Measurements from ENCODE around the gene SLC46A2.

SLC46A2 gene

DNA sequence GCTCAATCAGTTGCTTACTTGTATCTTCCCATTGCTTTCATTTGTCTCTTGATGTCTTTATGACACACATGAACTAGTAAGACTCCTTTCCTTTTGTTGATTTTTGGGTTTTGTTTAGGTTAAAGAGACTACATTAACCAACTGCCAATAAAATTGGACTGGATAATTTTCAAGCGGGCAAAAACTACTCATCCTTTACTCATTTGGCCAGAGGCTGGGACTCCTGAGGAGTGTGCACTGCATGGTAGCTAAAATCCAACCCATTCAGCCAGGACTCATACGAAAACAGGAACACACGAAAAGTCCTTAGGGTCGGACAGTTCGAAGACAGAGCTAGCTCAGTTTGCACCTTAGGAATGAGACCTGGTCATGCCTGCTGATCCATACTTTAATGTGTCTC lies 6.0 kb downstream of the SLC46A2 start:
- no peak for DNase-seq

DNA sequence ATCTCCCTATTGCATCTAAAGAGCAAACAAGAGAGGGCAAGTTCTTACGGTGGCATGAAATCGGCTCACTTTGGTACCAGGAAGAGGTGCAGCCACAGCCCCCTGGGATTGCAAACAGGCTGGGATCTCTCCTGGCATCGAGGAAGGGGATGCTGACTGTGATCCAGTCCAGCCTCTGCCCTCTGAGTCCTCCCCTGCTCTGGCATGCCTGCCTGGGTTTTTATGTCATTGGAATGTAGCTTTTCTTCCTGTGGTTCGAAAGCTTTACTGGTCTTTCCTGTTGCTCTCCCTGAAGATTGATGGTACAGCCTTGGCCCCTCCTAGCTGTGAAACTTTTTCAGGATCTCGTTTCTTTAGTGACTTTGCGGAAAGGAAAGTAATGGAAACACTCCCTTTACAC lies 6.6 kb downstream of the SLC46A2 start:
- no peak for DNase-seq

DNA sequence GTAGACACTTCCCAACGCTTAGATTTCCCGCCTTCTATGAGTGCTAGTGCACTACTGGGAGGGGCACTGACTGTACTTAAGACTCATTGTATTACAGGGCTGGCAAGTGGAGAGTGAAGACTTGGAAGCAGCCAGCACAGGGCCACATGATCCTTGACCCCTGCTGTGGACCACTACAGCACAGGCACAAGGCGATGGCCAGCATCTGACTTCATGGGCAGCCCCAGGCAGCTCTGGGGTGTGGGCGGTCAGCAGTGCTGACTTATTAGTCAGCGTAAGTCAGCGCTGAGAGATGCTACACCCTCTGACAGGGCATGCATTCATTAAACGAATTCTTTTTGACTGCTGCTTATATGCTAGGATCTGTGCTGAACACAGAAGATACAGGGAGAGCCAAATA lies 9.3 kb downstream of the SLC46A2 start:
- DNase-seq = no peak

DNA sequence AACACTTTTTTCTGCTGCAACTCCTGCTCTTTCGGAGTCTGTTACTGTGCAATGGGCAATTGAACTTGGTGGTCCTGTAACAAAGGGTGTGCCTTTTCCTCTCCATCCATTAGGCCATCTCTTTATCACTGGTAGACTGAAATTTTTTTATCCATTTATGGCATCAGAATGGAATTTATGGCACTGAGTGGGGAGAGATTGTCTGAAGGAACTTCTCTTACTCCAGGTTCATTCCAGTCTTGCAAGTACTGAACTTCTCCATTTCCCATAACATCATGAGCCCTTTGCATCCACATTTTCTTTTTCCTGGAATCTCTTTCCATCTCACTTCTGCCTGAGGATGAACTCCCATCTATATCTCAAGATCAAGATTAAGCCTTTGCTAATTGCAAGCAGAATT lies 10.0 kb downstream of the SLC46A2 start:
- no peak for DNase-seq

DNA sequence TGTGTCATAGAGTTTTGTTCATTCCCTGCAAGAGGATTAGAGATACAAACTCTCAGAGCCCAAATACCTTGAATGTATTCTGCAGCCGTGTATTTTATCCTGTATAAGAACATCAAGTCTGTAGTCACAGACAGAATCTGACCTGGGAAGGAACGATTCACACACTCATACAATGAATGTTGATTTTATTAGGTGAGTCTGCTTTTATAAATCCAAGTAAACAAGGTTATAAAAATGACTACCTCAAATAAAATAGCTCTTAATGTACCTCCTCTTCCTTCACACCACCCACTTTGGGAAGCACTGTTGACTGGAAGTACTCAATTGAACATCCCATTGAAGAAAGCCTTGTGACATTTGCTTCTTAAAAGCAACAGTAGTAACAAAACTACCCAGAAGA lies 11.9 kb downstream of the SLC46A2 start:
- DNase-seq = no peak

DNA sequence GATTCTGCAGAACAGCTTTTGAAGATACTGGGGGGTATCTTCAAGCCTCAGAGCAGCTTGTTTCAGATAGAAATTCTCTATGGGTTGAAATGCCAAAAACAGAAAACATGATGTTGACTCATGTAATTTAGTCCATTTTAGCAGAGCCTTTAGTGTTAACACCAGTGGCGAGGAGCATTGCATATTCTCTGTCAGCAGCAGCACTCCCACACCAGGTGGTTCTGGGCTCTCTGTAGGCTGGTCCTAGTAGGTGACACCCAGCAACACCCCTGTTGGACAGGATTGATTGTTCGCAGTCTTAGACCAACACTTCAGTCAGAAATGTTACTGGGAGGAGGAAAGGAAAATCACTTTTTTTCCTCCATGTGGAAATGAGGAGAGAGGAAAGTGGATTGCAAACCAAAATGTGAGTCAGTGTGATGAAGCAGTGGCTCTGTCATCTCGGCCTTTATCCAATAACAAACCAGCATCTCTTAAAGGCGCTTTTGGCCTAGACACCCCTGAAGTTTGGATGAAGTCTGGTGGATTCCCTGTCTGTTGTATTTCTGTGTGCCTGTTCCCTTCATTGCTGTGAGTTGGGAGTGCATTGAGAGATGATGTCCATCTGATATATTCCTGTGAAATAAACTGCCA lies 16.8 kb downstream of the SLC46A2 start:
- DNase-seq = no peak

DNA sequence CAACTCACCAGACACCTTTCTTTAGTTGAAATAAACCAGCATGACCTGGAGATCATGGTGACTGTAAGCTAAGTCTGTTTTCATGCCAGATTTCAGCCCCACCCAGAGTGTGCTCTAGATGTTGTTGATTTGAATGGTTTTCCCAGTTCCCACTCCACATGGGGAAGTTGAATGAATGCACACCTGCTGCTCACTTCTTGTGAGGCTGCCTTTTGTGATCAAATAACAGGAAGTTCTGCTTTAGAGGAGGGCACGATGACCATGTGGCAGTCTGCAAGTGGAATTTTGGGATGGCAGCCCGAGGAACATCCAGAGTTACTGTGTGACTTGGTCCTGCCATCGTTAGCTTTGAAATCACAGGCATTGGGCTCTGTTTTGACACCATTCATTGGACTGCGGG lies 18.7 kb downstream of the SLC46A2 start:
- DNase-seq = no peak

DNA sequence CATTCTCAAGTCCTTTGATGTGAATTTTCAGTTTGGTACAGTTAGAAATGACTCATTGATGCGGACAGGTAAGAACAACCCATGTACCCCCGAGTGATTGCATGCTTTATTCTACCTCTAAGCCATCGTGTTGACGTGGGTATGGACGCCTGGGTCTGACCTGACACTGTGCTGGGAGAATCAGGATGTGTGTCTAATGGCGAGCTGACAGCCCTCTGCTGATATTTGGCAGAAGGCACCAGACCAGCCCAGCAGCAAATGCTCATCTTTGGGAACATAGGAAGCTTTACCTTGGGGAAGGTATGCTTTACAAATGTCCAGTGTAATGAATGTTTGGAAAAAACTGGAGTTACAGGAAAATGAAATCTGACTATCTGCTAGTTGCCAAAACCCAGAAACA lies 20.1 kb downstream of the SLC46A2 start:
- DNase-seq = no peak

DNA sequence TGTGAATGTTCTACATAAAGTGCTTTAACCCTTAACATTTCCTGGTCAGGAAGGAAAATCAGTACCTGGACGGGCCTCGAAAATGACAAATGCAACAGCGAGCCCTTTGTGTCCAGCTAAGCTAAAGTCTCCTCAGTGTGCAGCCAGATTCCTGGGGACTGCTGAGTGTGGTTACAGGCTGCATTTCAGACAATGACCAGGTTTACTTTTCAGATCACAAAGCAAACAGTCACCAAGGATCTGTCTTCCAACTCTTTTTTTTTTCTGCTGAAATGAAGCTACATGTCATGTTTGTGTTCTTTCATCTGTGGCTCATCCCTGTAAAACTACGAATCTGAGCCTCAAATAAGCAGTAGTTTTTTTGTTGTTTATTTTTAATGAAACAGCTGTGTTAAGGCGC lies 20.8 kb downstream of the SLC46A2 start:
- no peak for DNase-seq

DNA sequence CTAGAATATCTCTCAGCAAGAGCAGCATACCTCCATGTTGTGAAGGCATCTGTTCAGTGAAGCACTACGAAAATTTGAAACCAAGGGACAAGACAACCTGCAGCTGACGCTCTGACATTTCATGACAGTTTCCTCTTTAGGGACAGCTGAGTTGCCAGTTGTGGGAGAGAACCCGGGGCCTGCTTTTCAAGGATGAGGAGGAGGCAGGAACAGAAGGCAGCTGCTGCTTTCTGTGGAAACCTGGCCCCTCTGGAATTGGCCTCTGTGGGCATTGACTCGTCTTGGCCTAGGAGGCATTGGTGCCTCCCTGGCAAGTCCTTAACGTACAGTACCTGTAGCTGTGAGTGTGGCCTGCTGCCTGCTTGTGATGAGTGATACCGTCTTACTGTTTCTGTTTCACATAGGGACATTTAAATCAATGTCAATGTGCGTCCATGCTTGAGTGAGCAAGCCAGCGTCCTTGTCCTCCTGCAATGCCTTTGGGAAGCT lies 21.6 kb downstream of the SLC46A2 start:
- no peak for DNase-seq

DNA sequence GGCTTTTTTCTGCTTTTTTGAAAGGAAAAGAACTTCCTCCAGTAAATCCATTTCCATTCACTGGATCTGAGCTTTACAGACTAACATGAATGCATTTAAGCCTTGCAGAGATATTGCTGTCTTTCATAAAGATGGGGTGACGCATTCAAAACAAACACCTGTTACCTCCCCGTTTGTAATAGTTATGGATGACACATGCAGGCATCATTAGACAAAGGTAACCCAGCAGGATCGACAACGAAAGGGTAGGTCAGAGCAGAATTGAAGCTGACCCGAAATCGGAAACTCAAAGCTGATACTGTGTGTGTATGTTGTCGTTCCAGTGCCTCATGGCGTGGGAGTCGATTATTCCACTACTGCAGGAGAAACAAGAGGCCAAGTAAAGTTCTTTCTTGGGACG lies 22.2 kb downstream of the SLC46A2 start:
- DNase-seq = no peak

DNA sequence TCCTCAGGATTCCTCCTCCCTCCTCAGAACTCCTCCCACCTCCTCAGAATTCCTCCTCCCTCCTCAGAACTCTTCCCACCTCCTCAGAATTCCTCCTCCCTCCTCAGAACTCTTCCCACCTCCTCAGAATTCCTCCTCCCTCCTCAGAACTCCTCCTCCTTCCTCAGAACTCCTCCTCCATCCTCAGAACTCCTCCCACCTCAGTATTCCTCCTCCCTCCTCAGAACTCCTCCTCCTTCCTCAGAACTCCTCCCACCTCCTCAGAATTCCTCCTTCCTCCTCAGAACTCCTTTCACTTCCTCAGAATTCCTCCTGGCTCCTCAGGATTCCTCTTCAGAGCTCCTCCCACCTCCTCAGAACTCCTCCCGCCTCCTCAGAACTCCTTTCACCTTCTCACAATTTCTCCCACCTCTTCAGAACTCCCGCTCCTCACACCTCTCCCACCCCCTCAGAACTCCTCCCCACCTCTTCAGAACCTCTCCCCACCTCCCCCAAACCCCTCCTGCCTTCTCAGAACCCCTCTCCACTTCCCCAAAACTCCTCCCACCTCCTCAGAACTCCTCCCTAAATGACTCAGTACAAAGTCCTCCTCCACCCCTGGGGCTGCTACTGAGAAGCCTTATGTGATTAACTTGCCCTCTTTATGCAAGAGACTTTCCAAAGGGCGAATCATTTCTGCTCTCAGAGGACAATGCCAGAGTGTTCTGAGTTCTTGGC lies 23.2 kb downstream of the SLC46A2 start:
- DNase-seq = no peak

DNA sequence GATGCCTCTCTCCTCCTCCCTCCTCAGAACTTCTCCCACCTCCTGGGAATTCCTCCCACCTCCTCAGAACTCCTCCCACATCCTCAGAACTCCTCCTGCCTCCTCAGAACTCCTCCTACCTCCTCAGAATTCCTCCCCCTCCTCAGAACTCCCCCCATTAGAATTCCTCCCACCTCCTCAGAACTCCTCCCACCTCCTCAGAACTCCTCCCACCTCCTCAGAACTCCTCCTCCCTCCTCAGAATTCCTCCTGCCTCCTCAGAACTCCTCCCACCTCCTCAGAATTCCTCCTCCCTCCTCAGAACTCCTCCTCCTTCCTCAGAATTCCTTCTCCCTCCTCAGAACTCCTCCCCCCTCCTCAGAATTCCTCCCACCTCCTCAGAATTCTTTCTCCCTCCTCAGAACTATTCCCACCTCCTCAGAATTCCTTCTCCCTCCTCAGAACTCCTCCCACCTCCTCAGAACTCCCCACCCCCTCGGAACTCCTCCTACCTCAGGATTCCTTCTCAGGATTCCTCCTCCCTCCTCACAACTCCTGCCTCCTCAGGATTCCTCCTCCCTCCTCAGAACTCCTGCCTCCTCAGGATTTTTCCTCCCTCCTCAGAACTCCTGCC lies 23.9 kb downstream of the SLC46A2 start:
- no peak for DNase-seq

DNA sequence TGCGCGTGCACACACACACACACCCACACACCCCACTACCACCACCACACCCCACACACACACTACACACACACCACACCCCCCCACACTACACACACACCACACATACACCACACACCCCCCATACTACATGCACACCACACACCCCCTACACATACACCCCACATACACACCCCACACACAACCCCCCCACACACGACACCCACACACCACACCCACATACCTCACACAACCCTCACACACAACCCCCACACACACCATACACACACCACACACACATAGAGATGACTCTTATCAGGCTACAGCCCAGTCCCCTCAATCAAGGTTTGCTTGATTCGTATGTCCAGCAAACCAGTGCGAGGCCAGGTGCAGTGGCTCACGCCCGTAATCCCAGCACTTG lies 25.7 kb downstream of the SLC46A2 start:
- DNase-seq = no peak

DNA sequence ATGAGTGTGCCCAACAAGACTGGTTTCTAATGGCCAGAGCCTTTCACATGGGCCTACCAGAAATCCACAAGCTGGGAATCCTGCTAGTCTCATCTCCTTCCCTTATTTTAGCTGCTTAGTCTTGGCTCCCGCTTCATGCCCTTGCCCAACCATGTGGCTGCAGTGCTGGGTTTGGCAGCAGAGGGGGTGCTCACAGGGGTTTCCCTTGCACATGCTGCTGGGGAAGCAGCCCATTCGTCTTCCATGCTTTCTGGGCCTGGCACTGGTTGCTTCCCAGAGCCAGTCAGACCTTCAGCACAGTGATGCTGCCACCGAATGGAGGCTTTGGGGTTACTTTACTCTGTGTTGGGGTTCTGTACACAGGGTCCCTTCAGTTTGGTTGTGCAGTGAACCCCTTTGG lies 26.3 kb downstream of the SLC46A2 start:
- no peak for DNase-seq

DNA sequence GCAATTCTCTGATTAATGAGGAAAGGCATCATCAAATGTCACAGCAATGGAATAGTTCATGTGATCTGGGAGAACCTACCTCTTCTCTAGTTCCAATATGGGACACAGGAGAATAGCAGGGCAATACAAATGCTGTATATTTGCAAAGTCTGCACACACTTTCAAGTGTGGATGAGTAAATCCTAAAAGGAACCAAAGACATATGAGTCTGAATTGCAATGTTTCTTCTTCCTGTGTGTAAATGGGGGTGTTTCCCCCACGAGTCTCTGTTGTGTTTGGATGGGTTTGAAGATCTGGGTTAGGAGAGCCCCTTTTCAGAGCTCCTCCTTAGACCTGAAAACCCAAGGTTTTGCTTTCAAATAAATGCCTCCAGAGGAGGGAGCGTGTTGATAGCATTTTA lies 26.9 kb downstream of the SLC46A2 start:
- no peak for DNase-seq

DNA sequence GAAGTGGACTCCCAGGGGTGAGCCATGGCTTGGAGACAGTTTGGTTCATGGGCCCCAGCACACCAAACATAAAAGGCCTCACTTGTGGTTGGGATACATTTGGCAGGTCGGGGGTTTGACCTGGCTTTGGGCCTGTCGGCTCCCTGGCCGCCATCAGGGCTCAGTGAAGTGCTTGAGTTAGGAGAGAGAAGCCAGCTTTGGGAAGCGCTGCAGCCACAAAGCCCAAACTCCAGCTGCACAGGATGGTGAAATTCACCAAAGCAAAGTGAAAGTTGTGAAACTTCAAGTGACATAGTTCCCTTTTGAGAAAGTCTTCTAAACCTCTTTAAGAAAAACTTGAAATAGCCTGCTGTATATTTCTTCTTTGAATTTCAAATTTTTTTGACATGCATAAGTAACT lies 27.5 kb downstream of the SLC46A2 start:
- DNase-seq = no peak

DNA sequence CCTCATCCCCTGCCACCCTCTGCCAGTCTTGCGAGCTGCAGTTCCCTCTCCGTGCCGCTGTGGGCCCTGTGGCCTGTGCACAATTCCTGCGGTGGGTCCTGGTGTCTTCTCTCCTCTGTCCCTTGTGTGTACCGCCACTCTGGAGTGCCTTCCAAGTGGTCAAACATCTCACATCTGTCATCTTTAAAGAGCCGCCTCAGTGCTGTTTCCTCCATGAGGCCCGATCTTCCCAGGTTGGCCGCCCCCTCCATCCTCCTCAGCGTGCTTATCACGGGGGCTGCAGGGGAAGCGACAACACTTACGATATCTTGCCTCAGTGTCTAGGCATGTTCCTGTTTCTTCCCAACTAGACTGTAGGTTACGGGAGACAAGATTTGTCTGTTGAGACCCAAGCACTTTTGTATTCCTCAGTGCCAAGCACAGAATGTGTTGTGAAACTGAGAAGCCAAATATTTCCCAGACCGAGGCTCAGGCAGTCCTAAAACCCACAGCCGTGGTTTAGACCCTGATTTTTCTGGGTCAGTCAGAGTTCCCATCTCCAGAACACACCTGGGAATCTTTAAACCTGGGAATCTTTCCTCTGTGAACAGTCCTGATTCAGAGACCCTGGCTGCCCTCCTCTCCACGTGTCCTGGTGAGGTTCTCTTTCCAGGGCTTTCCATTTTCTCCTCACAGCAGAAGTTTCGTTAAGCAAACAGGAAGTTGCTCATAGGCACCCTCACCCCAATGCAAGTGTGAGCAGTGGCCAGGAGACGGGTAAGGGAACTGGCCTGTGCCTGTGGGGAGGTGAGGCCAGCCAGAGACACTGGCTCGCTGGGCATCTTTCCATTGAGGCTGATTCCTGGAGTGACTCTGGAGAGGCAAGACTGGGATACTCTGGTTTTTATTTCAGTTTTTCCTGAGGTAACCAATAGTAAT lies 28.8 kb downstream of the SLC46A2 start:
- no peak for DNase-seq

DNA sequence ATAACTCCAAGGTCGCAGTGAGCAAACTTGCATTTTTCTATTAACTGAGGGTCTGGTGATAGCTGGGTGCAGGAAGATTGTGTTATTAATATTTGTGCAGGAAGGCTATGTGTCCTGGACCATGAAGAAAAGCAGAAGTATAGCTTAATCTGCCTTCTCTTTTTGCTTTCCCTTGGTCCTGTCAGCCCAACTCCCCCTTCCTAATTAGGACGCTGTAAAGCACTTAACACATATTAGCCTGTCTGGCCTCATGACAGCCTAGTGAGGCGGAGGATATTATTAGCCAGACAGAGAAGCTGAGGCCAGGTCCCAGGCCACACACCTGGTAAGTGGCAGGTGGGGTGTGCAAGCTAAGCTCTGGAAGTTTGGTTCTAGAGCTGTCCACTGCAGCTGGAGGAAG lies 29.5 kb downstream of the SLC46A2 start:
- DNase-seq = no peak

DNA sequence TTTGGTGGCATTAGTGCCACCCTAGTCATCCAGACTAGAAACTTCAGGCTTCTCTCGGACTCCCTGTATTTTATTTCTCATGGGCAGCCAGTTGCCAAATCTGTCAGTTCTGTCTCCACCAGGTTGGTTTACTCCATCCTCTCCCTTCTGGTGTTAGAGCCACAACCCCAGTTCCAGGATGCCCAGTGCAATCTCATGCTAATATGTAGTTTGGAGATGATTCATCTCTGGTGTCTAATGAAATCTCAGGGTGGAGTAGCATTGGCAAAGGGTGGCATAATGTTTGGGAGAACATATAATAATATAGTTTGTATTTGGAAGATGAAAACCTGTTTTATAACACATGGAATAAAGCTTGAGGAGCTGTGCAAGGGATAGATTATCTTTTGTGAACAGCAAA lies 30.2 kb downstream of the SLC46A2 start:
- DNase-seq = no peak

DNA sequence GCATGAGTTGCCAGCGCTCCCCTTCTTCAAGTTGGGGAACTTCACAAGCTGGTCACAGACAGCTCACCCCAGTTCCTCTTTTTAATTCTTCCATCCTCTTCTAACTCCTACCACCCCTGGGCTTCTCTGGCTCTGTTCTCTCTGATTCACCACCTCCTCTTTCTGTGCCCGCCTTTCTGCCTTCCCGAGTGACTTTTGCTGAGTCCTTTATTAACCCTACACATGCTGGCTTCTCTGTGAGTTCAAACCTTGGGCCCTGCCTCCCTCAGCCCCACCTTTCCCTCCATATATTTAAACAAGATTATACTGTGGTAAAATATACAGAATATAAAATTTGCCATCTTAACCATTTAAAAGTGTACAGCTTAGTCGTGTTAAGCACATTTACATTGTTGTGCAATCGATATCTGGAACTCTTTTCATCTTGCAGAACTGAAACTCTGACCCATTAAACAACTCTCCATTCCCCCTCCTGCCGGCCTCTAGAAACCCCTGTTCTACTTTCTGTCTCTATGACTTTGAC lies 32.0 kb downstream of the SLC46A2 start:
- no peak for DNase-seq

DNA sequence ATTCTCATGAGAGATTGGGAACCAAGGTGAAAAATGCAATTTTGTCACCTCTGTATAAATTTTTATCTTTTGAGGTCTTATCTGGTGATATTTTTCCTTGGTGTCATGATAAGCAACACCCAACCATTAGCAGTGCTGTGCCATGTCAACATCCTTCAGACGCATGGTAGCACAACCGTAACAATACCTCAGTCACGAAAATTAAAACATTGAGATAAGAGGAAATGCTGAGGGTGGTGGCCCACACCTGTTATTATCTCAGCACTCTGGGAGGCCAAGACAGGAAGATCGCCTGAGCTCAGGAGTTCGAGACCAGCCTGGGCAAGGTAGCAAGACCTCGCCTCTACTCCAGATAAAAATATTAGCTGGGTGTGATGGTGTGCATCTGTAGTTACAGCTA lies 32.7 kb downstream of the SLC46A2 start:
- no peak for DNase-seq

DNA sequence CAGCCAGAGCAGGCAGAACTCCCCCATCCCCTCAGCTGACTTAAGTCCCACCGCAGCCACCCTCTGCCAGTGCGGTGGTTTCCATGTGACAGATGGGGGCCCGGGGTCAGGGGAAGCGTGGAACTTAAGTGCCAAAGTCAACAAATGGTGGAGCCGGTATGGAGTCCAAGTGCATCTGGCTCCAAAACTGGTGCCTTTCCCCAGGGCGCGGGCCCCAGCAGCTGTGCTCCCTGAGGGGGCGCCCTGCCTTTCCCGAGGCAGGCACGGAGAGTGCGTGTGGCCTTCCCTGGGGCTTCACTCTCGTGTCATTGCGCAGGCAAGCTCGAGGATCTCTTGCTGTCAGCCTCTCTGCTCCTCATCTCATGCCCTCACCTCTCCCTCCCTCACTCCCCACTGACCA lies 33.8 kb downstream of the SLC46A2 start:
- no peak for DNase-seq

All from CD4-positive, alpha-beta T cell treated with Interleukin-12 subunit alpha and Interleukin-12 subunit beta, for 1 hour (primary cell).